Measurements from ENCODE around the gene METTL6.
"Not testable (repeated sequence)": the region's sequence is repeated elsewhere in the genome, so short reads cannot be mapped to it uniquely, and the experiment has no call there.

METTL6 gene

GRCh38 chr3:15433531-15433930, 6.2 kb upstream of the METTL6 start:
- no peaks in the 10 kb centered on the region for H3K27me3 ChIP-seq (ENCODE audit: control insufficient read depth in 1 of 2, insufficient read depth in 2 of 2, low read length in 2 of 2)
- H3K36me3 ChIP-seq (ENCODE audit: control insufficient read depth in 1 of 2, insufficient read depth in 2 of 2, low read length in 2 of 2), result peaks cover 40 to 68% of the 10 kb centered on the region in 2 donors
- no peak overlapping the region for H3K4me3 ChIP-seq (ENCODE audit: low read depth in 1 of 2, low read length in 2 of 2)
- H3K4me1 ChIP-seq (ENCODE audit: control insufficient read depth in 1 of 2, insufficient read depth in 2 of 2, low read length in 2 of 2), result peaks cover 10 to 12% of the 10 kb centered on the region in 2 donors
- H3K9ac ChIP-seq (ENCODE audit: low read depth in 1 of 2, low read length in 2 of 2), result no peak overlapping the region
- no peak overlapping the region for H3K27ac ChIP-seq (ENCODE audit: low read depth, low read length)
- H3K9me3 ChIP-seq (ENCODE audit: control insufficient read depth in 1 of 2, low read length in 2 of 2), result no peaks in the 10 kb centered on the region

- Histone ChIP-seq H3K27me3 (ENCODE audit: control insufficient read depth in 1 of 2, insufficient read depth in 2 of 2, low read length in 2 of 2) (no peaks in the 10 kb centered on the region), H3K9me3 (ENCODE audit: control insufficient read depth in 1 of 2, low read length in 2 of 2) (no peaks in the 10 kb centered on the region), H3K9ac (ENCODE audit: low read depth in 1 of 2, low read length in 2 of 2) (no peak overlapping the region), H3K4me3 (ENCODE audit: low read depth in 1 of 2, low read length in 2 of 2) (no peak overlapping the region), H3K4me1 (ENCODE audit: control insufficient read depth in 1 of 2, insufficient read depth in 2 of 2, low read length in 2 of 2) (peaks cover 17 to 21% of the 10 kb centered on the region in 2 donors), H3K36me3 (ENCODE audit: control insufficient read depth in 1 of 2, insufficient read depth in 2 of 2, low read length in 2 of 2) (peaks cover 32 to 49% of the 10 kb centered on the region in 2 donors), H3K27ac (ENCODE audit: low read depth, low read length) (no peak overlapping the region)
Observed at GRCh38 chr3:15431256-15431837, 4.0 kb upstream of the METTL6 start.

GRCh38 chr3:15430624-15431023, 3.3 kb upstream of the METTL6 start:
- Histone ChIP-seq H3K9me3 (ENCODE audit: control insufficient read depth in 1 of 2, low read length in 2 of 2) (no peaks in the 10 kb centered on the region), H3K27ac (ENCODE audit: low read depth, low read length) (no peak overlapping the region), H3K4me3 (ENCODE audit: low read depth in 1 of 2, low read length in 2 of 2) (no peak overlapping the region), H3K4me1 (ENCODE audit: control insufficient read depth in 1 of 2, insufficient read depth in 2 of 2, low read length in 2 of 2) (peaks cover 19 to 23% of the 10 kb centered on the region in 2 donors), H3K36me3 (ENCODE audit: control insufficient read depth in 1 of 2, insufficient read depth in 2 of 2, low read length in 2 of 2) (peaks cover 29 to 45% of the 10 kb centered on the region in 2 donors), H3K27me3 (ENCODE audit: control insufficient read depth in 1 of 2, insufficient read depth in 2 of 2, low read length in 2 of 2) (no peaks in the 10 kb centered on the region), H3K9ac (ENCODE audit: low read depth in 1 of 2, low read length in 2 of 2) (no peak overlapping the region)

- peaks cover 25 to 30% of the 10 kb centered on the region in 2 donors for H3K36me3 ChIP-seq (ENCODE audit: control insufficient read depth in 1 of 2, insufficient read depth in 2 of 2, low read length in 2 of 2)
Observed at GRCh38 chr3:15429080-15429479, 1.7 kb upstream of the METTL6 start.

GRCh38 chr3:15428539-15428938, 1.2 kb upstream of the METTL6 start:
- H3K27me3 ChIP-seq (ENCODE audit: control insufficient read depth in 1 of 2, insufficient read depth in 2 of 2, low read length in 2 of 2), result no peaks in the 10 kb centered on the region
- peak overlapping the region; percentile 99 for H3K4me3 ChIP-seq (ENCODE audit: low read depth in 1 of 2, low read length in 2 of 2)
- H3K9me3 ChIP-seq (ENCODE audit: control insufficient read depth in 1 of 2, low read length in 2 of 2), result no peaks in the 10 kb centered on the region
- peaks cover 19 to 28% of the 10 kb centered on the region in 2 donors for H3K36me3 ChIP-seq (ENCODE audit: control insufficient read depth in 1 of 2, insufficient read depth in 2 of 2, low read length in 2 of 2)
- H3K27ac ChIP-seq (ENCODE audit: low read depth, low read length), result no peak overlapping the region
- H3K9ac ChIP-seq (ENCODE audit: low read depth in 1 of 2, low read length in 2 of 2), result peak overlapping the region; percentile 45 to 95
- peaks cover 19 to 23% of the 10 kb centered on the region in 2 donors for H3K4me1 ChIP-seq (ENCODE audit: control insufficient read depth in 1 of 2, insufficient read depth in 2 of 2, low read length in 2 of 2)

More at GRCh38 chr3:15429080-15429479, 1.7 kb upstream of the METTL6 start:
- Histone ChIP-seq H3K4me1 (ENCODE audit: control insufficient read depth in 1 of 2, insufficient read depth in 2 of 2, low read length in 2 of 2) (peaks cover 19 to 23% of the 10 kb centered on the region in 2 donors), H3K9me3 (ENCODE audit: control insufficient read depth in 1 of 2, low read length in 2 of 2) (no peaks in the 10 kb centered on the region), H3K4me3 (ENCODE audit: low read depth in 1 of 2, low read length in 2 of 2) (peak overlapping the region; percentile 99), H3K27me3 (ENCODE audit: control insufficient read depth in 1 of 2, insufficient read depth in 2 of 2, low read length in 2 of 2) (no peaks in the 10 kb centered on the region), H3K9ac (ENCODE audit: low read depth in 1 of 2, low read length in 2 of 2) (peak overlapping the region in 1 of 2 donors; percentile 95), H3K27ac (ENCODE audit: low read depth, low read length) (no peak overlapping the region)

GRCh38 chr3:15427981-15428380, 637 bp upstream of the METTL6 start:
- Histone ChIP-seq H3K9me3 (ENCODE audit: control insufficient read depth in 1 of 2, low read length in 2 of 2) (no peaks in the 10 kb centered on the region), H3K9ac (ENCODE audit: low read depth in 1 of 2, low read length in 2 of 2) (peak overlapping the region; percentile 94 to 95), H3K27me3 (ENCODE audit: control insufficient read depth in 1 of 2, insufficient read depth in 2 of 2, low read length in 2 of 2) (no peaks in the 10 kb centered on the region), H3K4me1 (ENCODE audit: control insufficient read depth in 1 of 2, insufficient read depth in 2 of 2, low read length in 2 of 2) (peaks cover 19 to 23% of the 10 kb centered on the region in 2 donors), H3K4me3 (ENCODE audit: low read depth in 1 of 2, low read length in 2 of 2) (peak overlapping the region; percentile 99), H3K36me3 (ENCODE audit: control insufficient read depth in 1 of 2, insufficient read depth in 2 of 2, low read length in 2 of 2) (peaks cover 18 to 25% of the 10 kb centered on the region in 2 donors), H3K27ac (ENCODE audit: low read depth, low read length) (peak overlapping the region; percentile 61)

- Histone ChIP-seq H3K27ac (ENCODE audit: low read depth, low read length) (no peak overlapping the region), H3K27me3 (ENCODE audit: control insufficient read depth in 1 of 2, insufficient read depth in 2 of 2, low read length in 2 of 2) (no peaks in the 10 kb centered on the region), H3K4me1 (ENCODE audit: control insufficient read depth in 1 of 2, insufficient read depth in 2 of 2, low read length in 2 of 2) (peaks cover 19 to 23% of the 10 kb centered on the region in 2 donors), H3K9me3 (ENCODE audit: control insufficient read depth in 1 of 2, low read length in 2 of 2) (no peaks in the 10 kb centered on the region), H3K4me3 (ENCODE audit: low read depth in 1 of 2, low read length in 2 of 2) (peak overlapping the region; percentile 99), H3K9ac (ENCODE audit: low read depth in 1 of 2, low read length in 2 of 2) (peak overlapping the region; percentile 94 to 95), H3K36me3 (ENCODE audit: control insufficient read depth in 1 of 2, insufficient read depth in 2 of 2, low read length in 2 of 2) (peaks cover 15 to 26% of the 10 kb centered on the region in 2 donors)
Observed at GRCh38 chr3:15426579-15427118, 695 bp downstream of the METTL6 start.

- H3K4me1 ChIP-seq (ENCODE audit: control insufficient read depth in 1 of 2, insufficient read depth in 2 of 2, low read length in 2 of 2), result no peaks in the 10 kb centered on the region
- no peak overlapping the region for H3K4me3 ChIP-seq (ENCODE audit: low read depth in 1 of 2, low read length in 2 of 2)
- no peaks in the 10 kb centered on the region for H3K9me3 ChIP-seq (ENCODE audit: control insufficient read depth in 1 of 2, low read length in 2 of 2)
- H3K27ac ChIP-seq (ENCODE audit: low read depth, low read length), result no peak overlapping the region
- H3K27me3 ChIP-seq (ENCODE audit: control insufficient read depth in 1 of 2, insufficient read depth in 2 of 2, low read length in 2 of 2), result no peaks in the 10 kb centered on the region
- H3K36me3 ChIP-seq (ENCODE audit: control insufficient read depth in 1 of 2, insufficient read depth in 2 of 2, low read length in 2 of 2), result peaks cover 7 to 38% of the 10 kb centered on the region in 2 donors
- H3K9ac ChIP-seq (ENCODE audit: low read depth in 1 of 2, low read length in 2 of 2), result no peak overlapping the region
Observed at GRCh38 chr3:15420871-15421270, 6.5 kb downstream of the METTL6 start.

GRCh38 chr3:15410966-15411365, 16.4 kb downstream of the METTL6 start:
- H3K27me3 ChIP-seq (ENCODE audit: control insufficient read depth in 1 of 2, insufficient read depth in 2 of 2, low read length in 2 of 2); H3K9ac ChIP-seq (ENCODE audit: low read depth in 1 of 2, low read length in 2 of 2); H3K4me3 ChIP-seq (ENCODE audit: low read depth in 1 of 2, low read length in 2 of 2); H3K27ac ChIP-seq (ENCODE audit: low read depth, low read length); H3K4me1 ChIP-seq (ENCODE audit: control insufficient read depth in 1 of 2, insufficient read depth in 2 of 2, low read length in 2 of 2); H3K9me3 ChIP-seq (ENCODE audit: control insufficient read depth in 1 of 2, low read length in 2 of 2): not testable (repeated sequence)
- H3K36me3 ChIP-seq (ENCODE audit: control insufficient read depth in 1 of 2, insufficient read depth in 2 of 2, low read length in 2 of 2), result peaks cover 21 to 39% of the 10 kb centered on the region in 2 donors

- Histone ChIP-seq H3K27ac (ENCODE audit: low read depth, low read length) (no peak overlapping the region), H3K4me1 (ENCODE audit: control insufficient read depth in 1 of 2, insufficient read depth in 2 of 2, low read length in 2 of 2) (no peaks in the 10 kb centered on the region), H3K27me3 (ENCODE audit: control insufficient read depth in 1 of 2, insufficient read depth in 2 of 2, low read length in 2 of 2) (no peaks in the 10 kb centered on the region), H3K9ac (ENCODE audit: low read depth in 1 of 2, low read length in 2 of 2) (no peak overlapping the region), H3K36me3 (ENCODE audit: control insufficient read depth in 1 of 2, insufficient read depth in 2 of 2, low read length in 2 of 2) (peaks cover 13 to 27% of the 10 kb centered on the region in 2 donors), H3K4me3 (ENCODE audit: low read depth in 1 of 2, low read length in 2 of 2) (no peak overlapping the region), H3K9me3 (ENCODE audit: control insufficient read depth in 1 of 2, low read length in 2 of 2) (no peaks in the 10 kb centered on the region)
Observed at GRCh38 chr3:15409774-15410173, 17.6 kb downstream of the METTL6 start.

All from duodenal mucosa (tissue), 2 donors.